ENCODE measurements around the gene PTPRM.

DNA sequence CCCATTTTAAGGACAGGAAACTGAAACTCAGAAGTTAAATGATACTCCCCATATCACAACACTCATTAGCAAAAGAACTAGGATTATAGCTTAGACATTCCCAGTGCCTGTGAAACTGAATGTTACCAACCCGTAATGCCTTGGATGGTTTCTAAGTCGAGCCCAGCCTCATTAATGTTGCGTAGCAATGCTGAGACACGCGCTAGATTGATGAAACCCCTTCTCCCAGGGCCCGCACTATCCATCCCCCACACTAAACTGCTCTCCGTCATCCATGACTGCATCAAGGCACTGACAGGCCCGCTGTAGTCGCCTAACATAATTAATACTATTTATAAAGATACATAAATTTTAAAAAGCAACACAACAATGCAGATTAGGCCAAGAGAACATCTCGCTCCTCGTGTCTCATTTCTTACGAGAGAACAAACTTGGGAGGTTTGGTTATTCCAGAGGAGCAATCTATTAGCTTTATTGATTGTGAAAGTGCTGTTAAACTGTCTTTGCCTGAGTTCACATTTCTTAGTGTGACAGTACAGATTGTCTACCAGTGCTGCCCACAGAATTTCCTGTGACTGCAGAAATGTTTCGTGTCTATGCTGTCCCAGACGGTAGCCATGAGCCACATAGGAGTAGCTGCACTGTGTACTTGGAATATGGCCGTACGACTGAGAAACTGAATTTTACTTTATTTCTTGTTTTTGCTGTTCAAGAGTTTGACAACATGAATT is 729.9 kb downstream of the PTPRM start:
- TF ChIP-seq CTCF (IDR thresholded peaks at IDR 0.05): no peak
- TF ChIP-seq POLR2A (IDR thresholded peaks at IDR 0.05): no peak
